Neural progenitor cell (in vitro differentiated cells): ENCODE data around the gene DENND4C. TPM values are rescaled to one million over a fixed set of nuclear protein-coding genes. Genes with fewer than 3 reads are reported as not detected.

Source experiments
- DNase-seq: peaks from one replicate; pipeline ENCODE4 v3.0.0-alpha.2; 2016; ENCODE audit warnings: low spot score
- H2AFZ ChIP-seq: fragments of 200-600 bp; sonication (generic); replicated peaks from 2 replicates; pipeline ENCODE4 v1.6.1; 2016; ENCODE audit warnings: antibody characterized with exemption
- H3F3A ChIP-seq: fragments of 200-600 bp; sonication (generic); 2 replicates; pipeline ENCODE4 v1.6.1; 2016; ENCODE audit warnings: antibody characterized with exemption, low read depth
- H3K27ac ChIP-seq: fragments of 200-600 bp; sonication (generic); 2 replicates; pipeline ENCODE4 v1.5.1; 2016; ENCODE audit warnings: mild to moderate bottlenecking
- H3K27me3 ChIP-seq: fragments of 200-600 bp; sonication (generic); 2 replicates; pipeline ENCODE4 v1.6.1; 2016; ENCODE audit warnings: mild to moderate bottlenecking, moderate library complexity
- H3K36me3 ChIP-seq: fragments of 200-600 bp; sonication (generic); 2 replicates; pipeline ENCODE4 v1.5.1; 2016
- H3K4me1 ChIP-seq: fragments of 200-600 bp; sonication (generic); 2 replicates; pipeline ENCODE4 v1.6.1; 2016; ENCODE audit warnings: mixed run types
- H3K4me2 ChIP-seq: fragments of 200-600 bp; sonication (generic); 2 replicates; pipeline ENCODE4 v1.6.1; 2016
- H3K4me3 ChIP-seq: fragments of 200-600 bp; sonication (generic); 2 replicates; pipeline ENCODE4 v1.5.1; 2016
- H3K79me2 ChIP-seq: fragments of 200-600 bp; sonication (generic); 2 replicates; pipeline ENCODE4 v1.6.1; 2016; ENCODE audit warnings: low read depth
- H3K9ac ChIP-seq: fragments of 200-600 bp; sonication (generic); 2 replicates; pipeline ENCODE4 v1.6.1; 2016
- H3K9me3 ChIP-seq: fragments of 200-600 bp; sonication (generic); 2 replicates; pipeline ENCODE4 v1.5.1; 2016; ENCODE audit warnings: low read depth
- H4K20me1 ChIP-seq: fragments of 200-600 bp; sonication (generic); 2 replicates; pipeline ENCODE4 v1.6.1; 2016; ENCODE audit warnings: low read depth
- H3K27ac Mint-ChIP-seq: 3 replicates; pipeline ENCODE4 v1.8.0; 2021; ENCODE audit warnings: mixed read lengths
- H3K27me3 Mint-ChIP-seq: 2 replicates; pipeline ENCODE4 v1.8.0; 2022; ENCODE audit warnings: low read depth, mild to moderate bottlenecking, inconsistent platforms, moderate library complexity, mixed read lengths; ENCODE audit not compliant: insufficient read depth
- H3K36me3 Mint-ChIP-seq: 3 replicates; pipeline ENCODE4 v1.8.0; 2021; ENCODE audit warnings: mixed read lengths
- H3K4me1 Mint-ChIP-seq: 3 replicates; pipeline ENCODE4 v1.8.0; 2021; ENCODE audit warnings: mixed read lengths
- H3K4me3 Mint-ChIP-seq: 3 replicates; pipeline ENCODE4 v1.8.0; 2021; ENCODE audit warnings: mild to moderate bottlenecking, moderate library complexity, mixed read lengths
- H3K9me3 Mint-ChIP-seq: 3 replicates; pipeline ENCODE4 v1.8.0; 2020; ENCODE audit warnings: mixed read lengths
- CTCF ChIP-seq: fragments of 200-600 bp; sonication (generic); IDR thresholded peaks from 2 replicates; pipeline ENCODE4 v1.5.1; 2017; ENCODE audit warnings: antibody characterized with exemption, mild to moderate bottlenecking
- EZH2 ChIP-seq: fragments of 200-600 bp; sonication (generic); IDR thresholded peaks from 2 replicates; pipeline ENCODE4 v1.6.1; 2017; ENCODE audit warnings: antibody characterized with exemption, mild to moderate bottlenecking, moderate library complexity
- EZH2phosphoT487 ChIP-seq: fragments of 200-600 bp; sonication (generic); IDR thresholded peaks from 2 replicates; pipeline ENCODE4 v1.6.1; 2017; ENCODE audit warnings: antibody characterized with exemption
- total RNA-seq: library from RNA; depleted of rRNA; stranded (reverse); fragments of >200 nt; gene quantifications from 2 replicates; pipeline ENCODE4 v1.2.3, GENCODE V29; 2015; ENCODE audit warnings: low replicate concordance

DENND4C gene
- total RNA-seq, 1 donor from 2014 or later: 73.4 TPM

GRCh38 chr9:19416143-19416542, 185.7 kb downstream of the DENND4C start:
- Mint-ChIP-seq H3K4me1 (peaks cover 2% of the 10 kb centered on the region), H3K27me3 (no peaks in the 10 kb centered on the region), H3K9me3 (peaks cover 2% of the 10 kb centered on the region), H3K4me3 (no peak overlapping the region), H3K27ac (no peak overlapping the region), H3K36me3 (no peaks in the 10 kb centered on the region)
- Histone ChIP-seq H3K27me3 (no peaks in the 10 kb centered on the region), H3K4me1 (no peaks in the 10 kb centered on the region), H3K4me2 (no peak overlapping the region), H3K9ac (no peak overlapping the region), H4K20me1 (no peaks in the 10 kb centered on the region), H3F3A (no peaks in the 10 kb centered on the region), H3K27ac (no peak overlapping the region), H2AFZ (no peak overlapping the region), H3K9me3 (no peaks in the 10 kb centered on the region), H3K36me3 (no peaks in the 10 kb centered on the region), H3K79me2 (peaks cover 11% of the 10 kb centered on the region), H3K4me3 (no peak overlapping the region)
- no peak for DNase-seq
- TF ChIP-seq CTCF: no peak
- no peak for TF ChIP-seq EZH2phosphoT487
- TF ChIP-seq EZH2: no peak

GRCh38 chr9:19420877-19421276, 190.4 kb downstream of the DENND4C start:
- Histone ChIP-seq H3K4me2 (no peak overlapping the region), H3K36me3 (no peaks in the 10 kb centered on the region), H3K4me1 (peaks cover 3% of the 10 kb centered on the region), H4K20me1 (no peaks in the 10 kb centered on the region), H3F3A (no peaks in the 10 kb centered on the region), H3K27me3 (no peaks in the 10 kb centered on the region), H3K4me3 (no peak overlapping the region), H3K9me3 (no peaks in the 10 kb centered on the region), H3K79me2 (no peaks in the 10 kb centered on the region), H3K9ac (no peak overlapping the region), H2AFZ (no peak overlapping the region), H3K27ac (no peak overlapping the region)
- H3K27ac Mint-ChIP-seq: no peak overlapping the region
- no peaks in the 10 kb centered on the region for H3K4me1 Mint-ChIP-seq
- H3K9me3 Mint-ChIP-seq: peaks cover 2% of the 10 kb centered on the region
- no peak overlapping the region for H3K4me3 Mint-ChIP-seq
- H3K36me3 Mint-ChIP-seq: no peaks in the 10 kb centered on the region
- DNase-seq: no peak
- no peaks in the 10 kb centered on the region for H3K27me3 Mint-ChIP-seq
- TF ChIP-seq EZH2 (no peak), EZH2phosphoT487 (no peak), CTCF (no peak)

Other genes starting within 250 kb of the DENND4C start
- 0.09 and 0.15 TPM in 2 replicates for gene SAXO1, start 197.5 kb upstream of the DENND4C start, total RNA-seq
- gene RRAGA, start 181.3 kb upstream of the DENND4C start, total RNA-seq: 35.9 and 45.1 TPM in 2 replicates
- 40.7 and 61.2 TPM in 2 replicates for gene HAUS6, start 127.8 kb upstream of the DENND4C start, total RNA-seq
- gene PLIN2, start 103.2 kb upstream of the DENND4C start, total RNA-seq: 55.3 and 58.8 TPM in 2 replicates
- 2,264 and 3,753 TPM in 2 replicates for gene RPS6, start 149.5 kb downstream of the DENND4C start, total RNA-seq
- gene ACER2, start 178.3 kb downstream of the DENND4C start, total RNA-seq: 5.6 and 8.1 TPM in 2 replicates